ENCODE results near the gene ALDH8A1. TPM values are rescaled to one million over a fixed set of nuclear protein-coding genes. Genes with fewer than 3 reads are reported as not detected.

ALDH8A1 gene
- total and polyA plus RNA-seq, 7 donors: 0.58 to 3.8 (median 1.2) TPM; not detected in 2

GRCh38 chr6:134892362-134892761, 57.5 kb downstream of the ALDH8A1 start:
- H3K4me3 ChIP-seq: no peak overlapping the region
- no peaks in the 10 kb centered on the region for H3K4me1 ChIP-seq

DNA sequence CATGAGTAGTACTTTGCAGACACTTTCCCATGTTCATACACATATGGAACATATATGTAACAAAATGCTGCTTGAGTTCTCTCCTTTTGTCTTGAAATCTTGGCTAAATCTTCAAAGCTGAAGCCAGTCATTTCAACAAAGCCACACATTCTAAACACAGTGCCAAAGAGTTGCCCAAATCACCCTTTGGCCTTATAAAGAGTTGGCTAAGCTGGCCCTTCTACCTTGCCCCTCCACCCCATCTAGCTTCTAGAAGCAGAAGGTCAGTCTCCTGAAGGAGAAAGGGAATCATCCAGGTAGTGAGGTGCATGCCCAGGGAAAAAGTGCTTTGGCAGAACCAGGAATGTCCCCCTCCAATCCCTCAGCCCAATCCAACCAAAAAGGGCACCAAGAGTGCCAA, 58.3 kb downstream of the ALDH8A1 start:
- no peaks in the 10 kb centered on the region for H3K27me3 ChIP-seq
- H3K4me1 ChIP-seq: no peaks in the 10 kb centered on the region
- DNase-seq: no peak
- intact Hi-C loops (cut with DNase I): no loop called here
- H3K4me3 ChIP-seq: no peak overlapping the region
- no peak overlapping the region for H3K27ac ChIP-seq
- TF ChIP-seq, protein P1, sequence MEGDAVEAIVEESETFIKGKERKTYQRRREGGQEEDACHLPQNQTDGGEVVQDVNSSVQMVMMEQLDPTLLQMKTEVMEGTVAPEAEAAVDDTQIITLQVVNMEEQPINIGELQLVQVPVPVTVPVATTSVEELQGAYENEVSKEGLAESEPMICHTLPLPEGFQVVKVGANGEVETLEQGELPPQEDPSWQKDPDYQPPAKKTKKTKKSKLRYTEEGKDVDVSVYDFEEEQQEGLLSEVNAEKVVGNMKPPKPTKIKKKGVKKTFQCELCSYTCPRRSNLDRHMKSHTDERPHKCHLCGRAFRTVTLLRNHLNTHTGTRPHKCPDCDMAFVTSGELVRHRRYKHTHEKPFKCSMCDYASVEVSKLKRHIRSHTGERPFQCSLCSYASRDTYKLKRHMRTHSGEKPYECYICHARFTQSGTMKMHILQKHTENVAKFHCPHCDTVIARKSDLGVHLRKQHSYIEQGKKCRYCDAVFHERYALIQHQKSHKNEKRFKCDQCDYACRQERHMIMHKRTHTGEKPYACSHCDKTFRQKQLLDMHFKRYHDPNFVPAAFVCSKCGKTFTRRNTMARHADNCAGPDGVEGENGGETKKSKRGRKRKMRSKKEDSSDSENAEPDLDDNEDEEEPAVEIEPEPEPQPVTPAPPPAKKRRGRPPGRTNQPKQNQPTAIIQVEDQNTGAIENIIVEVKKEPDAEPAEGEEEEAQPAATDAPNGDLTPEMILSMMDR (IDR thresholded peaks at IDR 0.05): no peak
- TF ChIP-seq POLR2A (IDR thresholded peaks at IDR 0.05): no peak
- TF ChIP-seq POLR2AphosphoS5 (IDR thresholded peaks at IDR 0.05): no peak
- TF ChIP-seq EP300 (IDR thresholded peaks at IDR 0.05): no peak
- H3K9me3 ChIP-seq: no peaks in the 10 kb centered on the region
- H3K36me3 ChIP-seq: no peaks in the 10 kb centered on the region

More at GRCh38 chr6:134892362-134892761, 57.5 kb downstream of the ALDH8A1 start:
- intact Hi-C loops (cut with DNase I): no loop called here
- no peak for DNase-seq
- TF ChIP-seq, protein P1 (IDR thresholded peaks at IDR 0.05): no peak
- no peak for TF ChIP-seq POLR2AphosphoS5 (IDR thresholded peaks at IDR 0.05)
- TF ChIP-seq POLR2A (IDR thresholded peaks at IDR 0.05): no peak
- H3K27me3 ChIP-seq: no peaks in the 10 kb centered on the region
- H3K9me3 ChIP-seq: no peaks in the 10 kb centered on the region
- H3K27ac ChIP-seq: no peak overlapping the region
- no peaks in the 10 kb centered on the region for H3K36me3 ChIP-seq

GRCh38 chr6:134888316-134888715, 61.6 kb downstream of the ALDH8A1 start:
- H3K9me3 ChIP-seq: no peaks in the 10 kb centered on the region
- H3K4me3 ChIP-seq: no peak overlapping the region
- WGBS, 2 donors: 75 to 77% methylated on average over 3 of the region's 3 CpGs
- H3K27me3 ChIP-seq: peaks cover 0 to 4% (median 0%) of the 10 kb centered on the region in 3 donors
- no peaks in the 10 kb centered on the region for H3K36me3 ChIP-seq
- intact Hi-C loops (cut with DNase I): no loop called here
- TF ChIP-seq, protein P1 (IDR thresholded peaks at IDR 0.05): no peak
- no peak for TF ChIP-seq POLR2AphosphoS5 (IDR thresholded peaks at IDR 0.05)
- TF ChIP-seq EP300 (IDR thresholded peaks at IDR 0.05): no peak
- TF ChIP-seq POLR2A (IDR thresholded peaks at IDR 0.05): no peak
- no peak for DNase-seq
- no peak overlapping the region for H3K27ac ChIP-seq
- H3K4me1 ChIP-seq: no peaks in the 10 kb centered on the region

DNA sequence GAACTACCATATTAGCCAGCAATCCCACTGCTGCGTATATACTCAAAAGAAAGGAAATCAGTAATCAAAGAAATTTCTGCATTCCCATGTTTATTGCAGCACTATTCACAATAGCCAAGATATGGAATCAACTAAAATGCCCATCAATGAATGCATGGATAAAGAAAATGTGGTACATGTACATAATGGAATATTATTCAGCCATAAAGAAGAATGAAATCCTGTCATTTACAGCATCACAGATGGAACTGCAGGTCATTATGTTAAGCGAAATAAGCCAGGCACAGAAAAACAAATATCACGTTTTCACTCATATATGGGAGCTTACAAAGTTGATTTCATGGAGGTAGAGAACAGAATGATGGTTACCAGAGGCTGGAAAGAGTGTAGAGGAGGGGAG, 65.1 kb downstream of the ALDH8A1 start:
- WGBS, 2 donors: 92 to 93% methylated on average over 3 of the region's 3 CpGs
- H3K4me3 ChIP-seq: no peak overlapping the region
- DNase-seq: no peak
- H3K4me1 ChIP-seq: no peaks in the 10 kb centered on the region
- peaks cover 0 to 12% (median 0%) of the 10 kb centered on the region in 3 donors for H3K27me3 ChIP-seq
- no peaks in the 10 kb centered on the region for H3K9me3 ChIP-seq
- H3K27ac ChIP-seq: no peak overlapping the region
- intact Hi-C loops (cut with DNase I): loop anchor here (5.0 kb wide), 2 partner anchors 727 to 962 kb away; no protein-coding TSS in a partner anchor
- no peaks in the 10 kb centered on the region for H3K36me3 ChIP-seq
- TF ChIP-seq POLR2AphosphoS5 (IDR thresholded peaks at IDR 0.05): no peak
- TF ChIP-seq POLR2A (IDR thresholded peaks at IDR 0.05): no peak
- TF ChIP-seq, protein P1 (IDR thresholded peaks at IDR 0.05): no peak
- TF ChIP-seq EP300 (IDR thresholded peaks at IDR 0.05): no peak

GRCh38 chr6:134883314-134883713, 66.6 kb downstream of the ALDH8A1 start:
- no peak for TF ChIP-seq EP300 (IDR thresholded peaks at IDR 0.05)
- no peak for TF ChIP-seq POLR2AphosphoS5 (IDR thresholded peaks at IDR 0.05)
- TF ChIP-seq, protein P1 (IDR thresholded peaks at IDR 0.05): no peak
- TF ChIP-seq POLR2A (IDR thresholded peaks at IDR 0.05): no peak

More at GRCh38 chr6:134883314-134883713, 66.6 kb downstream of the ALDH8A1 start:
- Histone ChIP-seq H3K36me3 (no peaks in the 10 kb centered on the region), H3K27me3 (peaks cover 0 to 12% (median 0%) of the 10 kb centered on the region in 3 donors), H3K9me3 (no peaks in the 10 kb centered on the region), H3K4me1 (no peaks in the 10 kb centered on the region), H3K4me3 (no peak overlapping the region), H3K27ac (no peak overlapping the region)
- intact Hi-C loops (cut with DNase I): loop anchor here (5.0 kb wide), 2 partner anchors 726 to 961 kb away; no protein-coding TSS in a partner anchor
- DNase-seq: no peak
- WGBS, 2 donors: 39 to 48% methylated on average over 1 of the region's 1 CpG
